GM19468 (cell line): ENCODE data around the gene SHANK1.

Source experiments
- ATAC-seq: cut with Tn5 transposase; IDR thresholded peaks from one replicate; pipeline ENCODE4 v1.9.1; 2021; ENCODE audit warnings: mild to moderate bottlenecking, moderate library complexity, moderate number of reproducible peaks; ENCODE audit not compliant: unreplicated experiment; ENCODE audit errors: extremely low read depth

The SHANK1 gene

DNA sequence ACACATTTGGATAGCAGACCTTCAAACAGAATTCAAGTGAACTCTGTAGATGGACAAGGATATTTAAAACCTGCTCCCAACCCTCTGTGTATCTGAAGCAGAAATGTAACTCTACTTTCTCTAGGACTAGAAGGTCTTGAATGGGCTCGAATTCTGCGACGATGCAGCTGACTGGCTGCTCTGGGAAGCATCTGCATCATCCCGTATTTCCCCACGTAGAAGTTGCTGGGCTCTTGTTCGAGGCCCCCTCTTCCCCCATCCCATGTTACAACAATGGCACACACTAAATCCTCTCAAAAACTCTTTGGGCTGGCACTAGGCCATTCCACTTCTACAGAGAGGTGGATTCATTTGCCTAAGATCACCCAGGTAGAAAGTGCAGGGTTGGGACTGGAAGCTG, 55.4 kb downstream of the SHANK1 start:
- no peak for ATAC-seq

DNA sequence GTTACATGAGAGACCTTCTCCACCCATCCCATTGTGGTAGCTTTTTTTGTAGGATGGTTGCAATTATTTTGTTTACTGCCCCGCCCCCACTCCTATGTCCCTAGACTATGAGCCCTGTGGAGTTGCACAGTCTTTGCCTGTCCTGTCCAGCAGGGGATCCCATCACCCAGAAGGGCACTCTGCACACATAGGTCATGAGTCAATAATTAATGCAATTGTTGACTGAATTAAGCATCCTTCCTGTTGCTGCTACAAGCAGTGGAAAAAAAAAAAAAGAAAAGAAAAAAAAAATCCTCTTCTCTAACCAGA, 56.2 kb downstream of the SHANK1 start:
- no peak for ATAC-seq

DNA sequence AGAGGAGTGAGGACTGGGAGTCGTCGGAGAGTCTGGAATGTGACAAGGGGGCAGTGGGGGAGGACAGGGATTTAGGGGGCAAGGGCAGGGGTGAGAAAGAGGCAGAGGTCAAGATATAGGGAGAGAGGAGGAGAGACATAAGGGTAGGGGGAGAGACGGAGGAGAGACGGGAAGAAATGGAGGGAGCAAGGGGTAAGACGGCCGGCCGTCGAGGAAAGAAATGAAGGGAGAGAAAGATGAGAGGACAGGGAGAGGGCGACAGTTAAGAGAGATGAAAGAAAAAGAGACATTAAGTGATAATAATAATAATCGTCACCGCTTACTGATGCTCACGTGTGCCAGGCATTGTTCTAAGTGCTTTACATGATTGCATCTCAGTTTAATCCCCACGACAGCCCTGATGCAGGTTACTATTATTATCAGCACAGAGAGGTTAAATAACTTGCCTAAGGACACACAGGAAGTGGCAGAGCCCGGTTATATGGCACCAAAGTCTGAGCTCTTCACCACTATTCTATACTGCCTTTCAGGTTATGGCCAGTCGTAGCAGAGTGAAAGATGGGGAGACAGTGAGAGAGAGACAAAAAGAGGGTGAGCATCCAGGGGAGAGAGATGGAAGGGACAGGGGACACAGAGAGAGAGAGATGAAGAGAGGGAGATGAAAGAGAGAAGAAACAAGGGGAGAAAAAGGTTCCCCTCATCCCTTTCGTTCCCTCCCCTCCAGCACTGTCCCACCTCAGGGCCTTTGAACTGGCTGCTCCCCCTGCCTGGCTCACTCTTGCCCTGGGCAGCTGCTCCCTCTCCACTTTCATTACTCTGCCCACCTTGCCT, 56.7 kb downstream of the SHANK1 start:
- no peak for ATAC-seq

DNA sequence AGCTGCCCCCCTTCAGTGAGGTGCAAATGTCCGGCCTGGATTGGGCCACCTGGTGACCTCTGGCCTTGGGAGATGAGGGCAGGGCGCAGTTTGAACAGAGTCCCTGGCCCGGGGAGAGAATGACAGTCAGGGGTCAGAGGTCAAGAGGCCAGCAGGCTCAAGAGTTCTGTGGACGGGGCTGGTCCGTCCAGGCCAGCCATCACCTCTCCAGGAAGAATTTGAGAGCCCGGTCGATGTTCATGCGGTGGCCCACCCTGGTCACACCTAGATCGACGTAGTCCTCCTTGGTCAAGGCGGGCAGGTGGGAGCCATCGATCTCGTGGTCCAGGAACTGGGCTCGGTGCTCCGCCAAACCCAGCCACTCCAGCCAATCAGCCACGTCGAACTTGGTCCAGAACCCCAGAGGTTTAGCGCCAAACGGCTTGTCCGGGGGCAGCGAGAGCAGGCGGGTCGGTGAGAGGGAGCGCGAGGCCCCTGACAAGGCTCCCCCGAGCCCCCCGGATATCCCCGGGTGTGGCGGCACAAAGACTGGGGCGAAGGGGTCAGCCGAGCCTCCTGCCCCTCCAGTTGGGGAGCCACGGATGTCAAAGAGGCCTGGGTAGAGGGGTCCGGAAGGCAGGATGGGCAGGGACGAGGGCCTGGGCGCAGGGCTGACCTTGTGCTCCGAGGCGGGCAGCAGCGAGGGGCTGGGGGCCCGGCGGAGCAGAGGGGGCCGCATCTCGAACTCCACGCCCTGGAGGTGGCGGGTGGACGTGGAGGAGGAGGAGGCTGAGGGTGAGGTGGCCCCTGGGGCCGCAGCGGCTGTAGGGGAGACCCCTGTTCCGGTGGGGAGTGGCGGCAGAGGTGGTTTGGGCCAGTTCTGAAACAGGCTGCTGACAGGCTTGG, 57.6 kb downstream of the SHANK1 start:
- ATAC-seq: no peak

DNA sequence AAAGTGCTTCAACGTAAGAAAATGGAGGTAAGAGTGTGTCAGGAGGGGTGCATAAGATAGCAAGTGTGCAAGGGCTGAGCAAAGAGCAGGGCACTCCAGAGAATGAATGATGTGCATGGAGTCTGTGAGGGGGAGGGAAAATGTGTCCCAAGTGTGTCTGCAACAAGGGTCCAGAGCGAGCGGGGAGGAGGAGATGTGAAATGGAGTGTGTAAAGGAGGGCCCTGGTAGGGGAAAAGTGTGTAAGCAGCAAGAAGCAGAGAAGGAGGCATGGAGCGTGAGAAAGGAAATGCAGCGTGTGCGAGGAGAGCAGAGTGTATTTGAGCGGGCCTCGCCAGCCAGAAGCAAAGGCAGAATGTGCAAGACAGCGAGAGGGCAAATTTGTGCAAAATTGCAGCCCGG, 58.6 kb downstream of the SHANK1 start:
- no peak for ATAC-seq

DNA sequence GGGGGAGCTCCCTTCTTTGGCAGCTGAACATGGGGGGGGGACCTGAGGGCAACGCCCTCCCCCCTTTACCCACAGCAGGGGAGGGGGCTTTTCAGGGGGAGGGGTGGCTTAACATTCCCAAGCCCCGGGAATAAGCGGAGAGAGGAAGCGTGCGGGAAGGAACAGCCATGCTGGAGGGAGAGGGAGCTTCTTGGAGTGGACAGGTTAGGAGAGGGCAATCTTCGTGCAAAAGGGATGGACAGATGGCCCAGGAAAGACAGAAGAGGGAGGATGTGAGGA, 59.6 kb downstream of the SHANK1 start:
- ATAC-seq: no peak

DNA sequence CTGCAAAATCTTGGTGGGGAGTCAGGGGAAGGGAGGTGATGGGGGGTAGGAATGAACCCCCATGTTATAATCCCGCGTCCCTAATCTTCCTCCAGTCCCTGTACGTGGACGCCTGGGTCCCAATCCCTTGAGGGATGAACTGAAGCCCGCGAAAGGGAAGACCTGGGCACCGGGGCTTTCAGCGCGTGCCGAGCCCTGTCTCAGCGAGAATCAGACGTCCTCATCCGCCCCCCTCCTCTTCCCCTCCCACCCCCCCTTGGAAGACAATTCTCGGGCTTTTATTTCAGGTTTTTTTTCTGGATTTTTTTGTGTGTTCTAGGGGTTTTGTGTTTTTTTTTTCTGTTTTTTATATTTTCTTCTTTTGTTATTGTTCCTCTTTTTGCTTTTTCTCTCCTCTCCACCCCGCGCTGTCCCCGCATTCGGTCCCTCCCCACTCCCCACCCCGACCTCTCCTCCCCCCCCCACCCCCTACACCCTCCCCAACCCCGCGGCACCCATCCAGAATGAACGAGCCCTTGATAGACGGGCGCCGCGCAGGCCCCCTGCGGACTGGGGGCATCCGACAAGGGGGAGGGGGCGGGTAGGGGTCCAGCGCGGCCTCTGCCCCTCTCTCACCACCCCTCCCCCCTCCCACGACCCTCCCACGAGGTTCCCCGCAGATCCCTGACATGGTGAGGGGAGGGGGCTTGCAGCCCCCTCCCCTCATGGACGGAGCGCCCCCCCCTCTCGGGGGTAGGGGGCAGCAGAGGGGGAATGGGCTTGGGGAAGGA, 60.1 kb downstream of the SHANK1 start:
- no peak for ATAC-seq

DNA sequence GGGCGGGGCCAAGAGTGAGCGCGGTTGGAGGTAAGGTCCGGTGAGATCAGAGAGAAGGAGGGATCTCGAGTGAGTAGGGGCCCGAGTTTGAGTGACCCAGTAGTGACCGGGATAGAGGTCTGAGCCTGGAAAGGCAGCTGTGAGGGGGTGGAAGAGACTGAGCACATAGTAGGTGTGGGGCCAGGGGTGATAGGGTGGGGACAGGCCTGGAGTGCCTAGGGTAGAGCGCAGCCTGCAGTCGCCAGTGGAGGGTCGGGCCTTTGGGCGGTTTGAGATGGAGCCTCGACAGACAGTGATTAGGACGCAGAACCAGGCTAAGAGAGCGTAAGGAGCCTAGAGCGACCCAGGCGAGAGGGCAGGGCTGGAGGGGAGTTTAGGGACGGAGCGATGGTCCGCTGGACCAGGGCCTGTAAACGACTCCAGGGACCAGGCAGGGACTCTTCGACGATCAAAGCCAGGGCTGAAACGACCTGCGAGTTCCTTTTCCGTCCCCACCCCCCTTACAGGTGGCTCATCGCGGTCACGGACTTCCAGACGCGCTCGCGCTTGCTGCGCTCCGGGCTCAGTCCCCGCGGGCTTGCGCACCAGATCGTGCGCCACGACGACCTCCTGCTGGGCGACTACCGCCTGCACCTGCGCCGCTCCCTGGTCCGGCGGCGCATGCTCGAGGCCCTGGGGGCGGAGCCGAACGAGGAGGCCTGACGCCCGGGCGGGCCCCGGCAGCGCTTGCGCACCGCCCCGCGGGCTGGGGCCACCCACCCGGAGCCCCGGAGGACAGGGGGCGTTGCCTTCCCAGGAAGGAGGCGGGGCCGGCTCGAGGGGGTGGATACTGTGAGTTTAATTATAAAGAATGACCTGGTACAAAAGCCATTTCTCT, 60.9 kb downstream of the SHANK1 start:
- ATAC-seq: no peak

DNA sequence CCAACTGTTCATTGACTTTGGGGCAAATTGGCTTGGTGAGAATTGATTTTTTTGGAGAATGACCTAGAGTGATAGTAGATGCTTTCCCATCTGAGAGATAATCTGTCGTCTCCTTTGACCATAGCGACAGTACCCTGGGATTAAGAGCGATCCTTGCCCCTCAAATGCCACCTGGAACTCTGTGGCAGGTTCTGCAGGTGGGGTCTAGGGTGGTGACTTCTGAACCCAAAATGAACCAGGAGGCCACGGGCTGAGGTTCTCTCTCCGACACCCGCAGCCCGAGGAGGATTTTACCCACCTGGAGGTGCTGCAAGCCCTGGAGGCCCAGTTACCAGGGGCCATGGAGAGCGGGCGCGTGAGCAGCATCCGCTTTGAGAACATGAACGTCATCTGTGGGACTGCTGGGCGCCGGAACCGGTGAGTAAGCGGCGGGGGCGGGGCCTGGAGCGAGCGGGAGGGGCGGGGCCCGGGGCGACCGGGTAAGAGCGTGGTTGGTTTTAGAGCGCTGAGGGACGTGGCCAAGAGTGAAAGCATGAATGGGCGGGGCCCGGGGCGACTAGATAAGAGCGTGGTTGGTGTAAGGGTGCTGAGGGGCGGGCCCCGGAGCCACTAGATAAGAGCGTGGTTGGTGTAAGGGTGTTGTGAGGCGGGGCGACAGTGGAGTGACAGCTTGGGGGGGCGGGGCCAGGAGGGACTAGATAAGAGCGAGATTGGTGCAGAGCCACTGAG, 61.7 kb downstream of the SHANK1 start:
- ATAC-seq: no peak

DNA sequence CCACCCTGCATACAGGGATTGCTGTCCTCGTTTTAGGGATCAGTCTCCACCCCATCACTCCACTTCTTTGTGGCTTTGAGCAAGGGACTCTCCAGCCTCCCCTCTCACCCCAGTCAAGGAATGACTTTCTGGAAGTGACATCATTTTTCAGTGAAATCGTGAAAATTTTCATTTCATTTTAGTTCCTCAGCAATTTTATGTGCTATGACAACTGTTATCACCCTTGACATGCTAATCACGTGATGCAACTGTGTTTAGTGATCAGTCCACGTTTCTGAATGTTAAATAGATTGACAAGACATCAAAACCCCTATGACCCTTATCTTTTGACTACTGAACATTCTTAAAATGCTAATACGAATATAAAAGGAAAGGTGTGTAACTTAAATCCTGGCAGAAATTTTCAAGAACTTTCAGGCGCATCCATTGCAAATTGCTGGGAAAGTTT, 62.4 kb downstream of the SHANK1 start:
- no peak for ATAC-seq

DNA sequence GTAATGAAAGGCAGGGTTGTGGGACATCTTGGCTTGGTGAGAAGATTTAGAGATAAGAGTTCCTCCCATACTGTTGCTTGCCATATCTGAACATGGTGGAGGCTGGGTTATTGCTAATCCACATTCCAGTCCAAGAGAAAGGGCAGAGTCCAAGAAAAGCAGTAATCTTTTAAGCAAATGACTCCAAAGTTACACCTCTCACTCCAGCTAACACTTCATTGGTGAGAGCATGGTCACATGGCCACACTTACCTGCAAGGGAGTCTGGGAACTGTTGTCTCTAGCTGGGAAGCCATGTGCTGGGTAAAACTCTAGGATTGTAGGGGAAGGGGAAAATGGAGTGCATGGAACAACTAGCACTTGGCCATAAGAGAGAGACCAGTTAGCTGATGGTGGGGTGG, 64.7 kb downstream of the SHANK1 start:
- no peak for ATAC-seq

DNA sequence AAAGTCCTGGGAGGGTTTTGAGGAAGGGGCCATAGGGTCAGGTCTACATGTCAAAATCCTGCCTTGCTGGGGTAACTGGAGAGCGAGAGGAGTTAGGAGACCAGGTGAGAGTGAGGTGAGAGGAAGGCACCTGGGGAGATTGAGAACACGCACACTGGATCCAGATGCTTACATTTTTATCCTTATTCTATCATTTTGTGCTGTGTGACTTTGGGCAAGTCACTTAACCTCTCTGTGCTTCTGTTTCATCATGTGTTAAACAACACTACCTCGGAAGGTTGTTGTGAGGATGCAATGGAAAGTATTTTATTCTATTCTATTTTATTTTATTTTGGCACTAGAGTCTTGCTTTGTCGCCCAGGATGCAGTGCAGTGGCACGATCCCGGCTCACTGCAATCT, 66.9 kb downstream of the SHANK1 start:
- no peak for ATAC-seq

DNA sequence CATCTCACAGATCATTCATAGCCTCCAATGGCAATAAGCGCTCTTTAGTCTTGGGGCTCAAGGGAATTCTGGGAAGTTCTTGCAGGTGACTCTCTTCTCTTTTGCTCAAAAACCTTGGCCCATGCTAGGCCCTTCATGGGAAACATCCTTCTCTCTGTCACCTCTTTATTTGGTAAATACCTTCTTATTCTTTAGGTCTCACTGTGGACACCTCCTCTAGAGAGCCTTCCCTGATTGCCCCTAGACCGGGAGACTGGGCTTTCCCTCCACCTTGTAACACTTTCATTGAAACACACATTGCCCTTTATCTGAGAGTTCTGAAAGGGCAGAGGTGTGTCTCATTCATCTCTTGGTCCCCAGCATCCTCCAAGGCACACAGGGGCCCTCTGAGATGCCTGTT, 68.4 kb downstream of the SHANK1 start:
- ATAC-seq: no peak

DNA sequence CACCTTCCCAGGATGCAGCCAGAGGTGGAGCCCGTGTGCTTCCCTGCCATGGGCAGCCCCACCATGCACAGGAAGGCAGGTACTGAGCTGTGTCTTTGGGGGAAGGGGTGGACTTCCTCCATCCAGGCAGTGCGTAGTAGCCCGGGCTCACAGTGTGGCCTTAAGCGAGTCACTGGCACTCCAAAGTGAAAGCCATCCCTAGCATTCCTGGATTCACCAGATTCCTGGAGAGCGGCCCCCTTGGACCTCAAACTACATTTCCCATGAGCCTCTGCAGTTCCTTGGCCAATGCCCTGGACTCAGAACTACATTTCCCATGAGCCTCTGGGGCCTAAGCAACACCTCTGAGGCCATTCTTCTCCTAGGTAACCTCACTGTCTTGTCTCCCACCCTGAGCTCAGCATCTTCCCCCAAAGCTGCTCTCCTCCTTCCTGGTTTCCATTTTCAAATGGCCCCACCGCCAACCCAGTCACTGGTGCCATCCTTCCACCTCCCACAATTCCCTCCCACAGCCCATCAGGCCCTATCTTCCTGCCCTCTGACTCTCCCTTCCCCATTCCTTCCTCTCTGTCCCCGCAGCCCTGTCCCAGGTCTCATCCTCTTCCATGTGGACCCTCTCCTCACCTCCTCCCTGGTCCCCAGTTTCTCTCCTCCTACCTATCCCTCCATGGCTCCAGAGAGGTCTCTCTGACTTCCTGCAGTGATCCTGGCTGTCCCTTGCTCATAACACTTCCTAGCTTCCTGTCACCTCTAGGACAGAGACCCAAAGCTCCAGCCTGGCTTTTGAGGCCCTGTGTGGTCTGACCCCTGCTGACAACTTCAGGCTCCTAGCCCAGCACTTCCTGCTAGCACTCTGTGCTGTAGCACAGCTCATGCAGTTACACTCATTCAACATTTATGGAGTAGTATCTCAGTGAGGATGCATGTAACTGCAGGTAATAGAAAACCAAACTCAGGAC, 69.9 kb downstream of the SHANK1 start, which contains the start of gene C19orf81:
C19orf81 (plus strand) TSS at position 13 of the 959 bp plus-strand sequence; CDS start at position 13, 0 bp downstream.
- no peak for ATAC-seq

DNA sequence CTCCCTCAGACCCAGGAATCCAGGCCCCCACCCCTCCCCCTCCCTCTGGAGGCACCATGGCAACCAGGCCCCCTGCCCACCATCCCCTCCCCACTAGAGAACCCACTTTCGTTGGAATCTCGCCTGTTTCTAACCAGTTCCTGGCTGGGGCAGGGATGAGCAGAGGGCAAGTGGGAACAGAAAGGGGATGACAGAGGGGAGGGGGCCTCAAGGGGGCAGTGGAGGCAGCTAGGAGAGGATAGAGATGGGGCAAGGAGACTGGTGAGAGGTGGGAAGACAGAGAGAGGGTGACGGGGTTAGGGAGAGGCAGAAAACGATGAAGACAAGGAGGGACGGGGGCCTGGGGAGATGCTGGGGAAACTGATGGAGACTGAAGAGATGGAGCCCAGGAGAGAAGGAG, 70.9 kb downstream of the SHANK1 start:
- no peak for ATAC-seq

DNA sequence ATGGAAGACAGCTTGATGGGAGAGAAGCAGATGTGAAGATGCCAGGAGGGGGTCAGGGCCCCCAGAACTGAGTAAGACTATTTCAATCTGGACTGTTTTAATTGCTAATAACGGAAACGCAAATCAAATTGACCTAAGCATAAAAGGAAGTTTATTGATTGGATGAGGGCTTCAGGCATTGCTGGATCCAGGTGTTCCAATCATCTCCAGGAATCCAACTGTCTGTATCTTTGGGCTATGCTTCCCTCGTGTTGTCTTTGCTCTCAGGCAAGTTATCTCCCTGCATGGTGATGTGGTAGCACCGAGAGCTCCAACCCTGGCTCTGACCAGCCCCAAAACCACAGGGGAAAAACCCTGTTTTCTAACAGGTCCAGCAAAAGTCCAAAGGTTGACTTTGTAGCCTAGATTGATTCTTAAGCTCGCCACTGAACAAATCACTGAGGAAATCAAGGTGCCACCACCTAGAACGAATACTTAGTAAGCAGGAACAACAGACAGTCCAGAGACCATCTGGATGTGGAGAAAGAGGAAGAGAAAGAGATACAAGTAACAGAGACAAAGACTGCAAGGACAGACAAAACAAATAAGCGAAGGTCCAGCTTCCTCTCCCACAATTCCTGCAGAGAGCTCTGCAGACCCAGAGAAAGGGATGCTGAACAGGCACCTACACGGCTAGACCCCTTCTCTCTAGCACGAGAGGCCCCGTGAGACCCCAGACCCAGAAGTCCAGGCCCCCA, 71.6 kb downstream of the SHANK1 start:
- ATAC-seq: no peak

DNA sequence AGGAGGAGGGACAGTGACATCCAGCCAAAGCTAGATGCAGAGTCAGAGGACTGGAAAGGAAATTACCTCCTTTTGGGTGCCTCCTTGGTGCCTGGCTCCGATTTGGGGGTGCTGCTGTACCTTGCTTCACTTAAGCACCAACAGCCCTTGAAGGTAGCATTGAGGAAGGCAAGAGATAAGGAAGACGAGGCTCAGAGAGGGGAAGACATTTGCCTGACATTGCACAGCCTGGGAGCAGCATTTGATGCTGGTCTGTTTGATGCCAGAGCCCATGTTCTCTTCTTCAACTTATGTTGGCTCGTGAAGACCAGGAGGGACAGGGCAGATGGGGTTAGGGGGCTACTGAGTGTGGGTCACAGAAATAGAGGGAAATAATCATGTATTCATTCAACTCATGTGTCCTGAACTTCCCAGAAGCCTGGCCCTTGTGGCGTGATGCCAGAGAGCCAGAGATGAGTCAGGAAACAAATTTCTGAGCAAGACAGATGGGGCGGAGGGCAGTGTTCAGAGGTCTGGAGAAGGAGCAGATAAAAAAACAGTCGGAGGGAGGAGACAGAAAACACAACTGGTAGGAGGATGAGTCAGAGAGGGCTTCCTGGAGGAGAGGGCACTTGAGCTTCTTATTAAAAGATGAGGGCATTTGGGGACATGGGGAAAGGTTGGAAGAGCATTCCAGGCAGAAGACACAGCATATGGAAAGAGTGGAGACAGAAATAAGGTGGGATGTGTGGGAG, 73.4 kb downstream of the SHANK1 start:
- no peak for ATAC-seq
